Gastrocnemius medialis (tissue), 4 donors: ENCODE measurements around the gene SYT5. TPM values are rescaled to one million over a fixed set of nuclear protein-coding genes. Genes with fewer than 3 reads are reported as not detected.

Source experiments
- ATAC-seq, 2 donors: fragments of 150-250 bp; one replicate each; pipeline ENCODE4 v1.9.1; 2016
- DNase-seq, 2 donors: peaks; one replicate each; pipeline ENCODE4 v3.0.0-alpha.2; 2019
- H3K27ac ChIP-seq, 4 donors: fragments of 200-600 bp; sonication (generic); 1 replicate in 1 of 4; 2 replicates in 3 of 4; pipeline ENCODE4 v1.5.1; 2016 to 2018; ENCODE audit warnings: mild to moderate bottlenecking in 2 of 4, moderate library complexity in 1 of 4
- H3K27me3 ChIP-seq, 3 donors: fragments of 200-600 bp; sonication (generic) in 2 of 3; 1 replicate in 1 of 3; 2 replicates in 2 of 3; pipeline versions ENCODE4 v1.5.1 to v1.6.0; 2016 to 2019; ENCODE audit warnings: mild to moderate bottlenecking in 1 of 3, moderate library complexity in 1 of 3
- H3K36me3 ChIP-seq, 2 donors: fragments of 200-600 bp; sonication (generic) in 1 of 2; one replicate each; pipeline ENCODE4 v1.5.1; 2017 to 2018
- H3K4me1 ChIP-seq, 2 donors: fragments of 200-600 bp; sonication (generic) in 1 of 2; one replicate each; pipeline ENCODE4 v1.5.1; 2016 to 2017; ENCODE audit warnings: mild to moderate bottlenecking in 2 of 2
- H3K4me3 ChIP-seq, 4 donors: fragments of 200-600 bp; sonication (generic) in 3 of 4; 1 replicate in 1 of 4; 2 replicates in 3 of 4; pipeline ENCODE4 v1.5.1; 2016 to 2019; ENCODE audit warnings: mild to moderate bottlenecking in 2 of 4
- H3K9me3 ChIP-seq, 3 donors: fragments of 200-600 bp; sonication (generic) in 2 of 3; 1 replicate in 1 of 3; 2 replicates in 2 of 3; pipeline ENCODE4 v1.5.1; 2016 to 2019
- POLR2A ChIP-seq, 2 donors: fragments of 450-650 bp; IDR thresholded peaks; one replicate each; pipeline ENCODE4 v1.6.1; 2017; ENCODE audit warnings: antibody characterized with exemption in 2 of 2, mild to moderate bottlenecking in 2 of 2, moderate library complexity in 2 of 2
- in situ Hi-C, 4 donors: fragments of 200-750 bp; cut with MboI; loops; one replicate each; pipeline versions ENCODE4 v1.15.0 to v1.8.0; 2017; ENCODE audit warnings: low sequenced_read_pairs in 4 of 4
- intact Hi-C: fragments of 100-400 bp; cut with DNase I; formaldehyde crosslinking; loops from one replicate; pipeline ENCODE4 v1.15.1; 2023; ENCODE audit warnings: low total_unique reads
- total RNA-seq, 4 donors: library from RNA; depleted of rRNA; stranded (reverse); fragments of >200 nt; gene quantifications; one replicate each; pipeline versions ENCODE4 v1.1.0 to v1.2.3, GENCODE V29; 2016
- TF ChIP-seq, protein P1 (sequence below), 5 experiments: fragments of 450-650 bp in 3 of 5; fragments of 200-600 bp in 2 of 5; sonication (generic) in 2 of 5; IDR thresholded peaks in 4 of 5; conservative IDR thresholded peaks in 1 of 5; 1 replicate in 4 of 5; 2 replicates in 1 of 5; pipeline ENCODE4 v1.5.1; 2016 to 2019; ENCODE audit warnings: antibody characterized with exemption in 5 of 5, mild to moderate bottlenecking in 3 of 5, moderate library complexity in 3 of 5

The SYT5 gene
- total RNA-seq, 4 donors from 2014 or later: not detected

DNA sequence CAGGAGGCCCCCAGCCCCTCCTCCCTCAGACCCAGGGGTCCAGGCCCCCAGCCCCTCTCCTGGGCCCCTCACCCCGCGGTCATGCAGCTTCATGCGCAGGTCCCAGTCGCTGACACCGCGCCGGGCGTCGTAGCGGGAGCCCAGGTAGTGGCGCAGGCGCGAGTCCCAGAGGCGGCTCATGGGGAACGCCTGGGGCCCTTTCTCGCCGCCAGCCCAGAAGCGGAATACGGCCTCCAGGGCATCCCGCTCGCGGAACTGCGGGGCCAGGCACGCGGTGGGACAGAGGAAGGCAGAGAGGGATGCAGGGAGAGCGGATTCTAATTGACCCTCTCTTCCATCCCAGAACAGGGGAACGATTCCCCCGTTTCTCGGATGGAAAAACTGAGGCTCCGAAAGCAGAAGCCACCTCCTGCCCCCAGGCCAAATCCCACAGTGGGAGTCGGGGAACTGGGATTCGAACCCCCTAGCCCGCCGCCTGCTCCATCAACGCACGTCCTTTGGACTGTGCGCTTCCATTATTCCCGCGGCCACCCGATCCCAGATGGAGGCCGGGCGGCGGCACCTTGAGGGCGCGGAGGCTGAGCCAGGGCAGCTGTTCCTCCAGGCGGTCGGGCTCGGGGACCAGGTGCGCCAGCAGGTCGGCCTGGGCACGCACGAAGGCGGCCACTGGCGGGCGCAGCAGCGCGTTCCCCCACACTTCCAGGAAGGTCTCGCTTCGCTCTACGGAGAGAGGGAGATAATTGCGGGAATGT lies 18.3 kb downstream of the SYT5 start:
- H3K27me3 ChIP-seq: peaks cover 22 to 28% (median 23%) of the 10 kb centered on the region in 3 donors
- H3K4me1 ChIP-seq: peaks cover under 1 to 21% of the 10 kb centered on the region in 2 donors
- H3K4me3 ChIP-seq: no peak overlapping the region
- H3K9me3 ChIP-seq: no peaks in the 10 kb centered on the region
- no peak overlapping the region for H3K27ac ChIP-seq
- TF ChIP-seq, protein P1, sequence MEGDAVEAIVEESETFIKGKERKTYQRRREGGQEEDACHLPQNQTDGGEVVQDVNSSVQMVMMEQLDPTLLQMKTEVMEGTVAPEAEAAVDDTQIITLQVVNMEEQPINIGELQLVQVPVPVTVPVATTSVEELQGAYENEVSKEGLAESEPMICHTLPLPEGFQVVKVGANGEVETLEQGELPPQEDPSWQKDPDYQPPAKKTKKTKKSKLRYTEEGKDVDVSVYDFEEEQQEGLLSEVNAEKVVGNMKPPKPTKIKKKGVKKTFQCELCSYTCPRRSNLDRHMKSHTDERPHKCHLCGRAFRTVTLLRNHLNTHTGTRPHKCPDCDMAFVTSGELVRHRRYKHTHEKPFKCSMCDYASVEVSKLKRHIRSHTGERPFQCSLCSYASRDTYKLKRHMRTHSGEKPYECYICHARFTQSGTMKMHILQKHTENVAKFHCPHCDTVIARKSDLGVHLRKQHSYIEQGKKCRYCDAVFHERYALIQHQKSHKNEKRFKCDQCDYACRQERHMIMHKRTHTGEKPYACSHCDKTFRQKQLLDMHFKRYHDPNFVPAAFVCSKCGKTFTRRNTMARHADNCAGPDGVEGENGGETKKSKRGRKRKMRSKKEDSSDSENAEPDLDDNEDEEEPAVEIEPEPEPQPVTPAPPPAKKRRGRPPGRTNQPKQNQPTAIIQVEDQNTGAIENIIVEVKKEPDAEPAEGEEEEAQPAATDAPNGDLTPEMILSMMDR (IDR thresholded peaks at IDR 0.05 in 4 of 5, conservative IDR thresholded peaks at IDR 0.05 in 1 of 5): no peak
- no peak for TF ChIP-seq POLR2A (IDR thresholded peaks at IDR 0.05)
- in situ Hi-C loops: loop anchor here in 1 of 4 donors (10.0 kb wide), 1 partner anchor 77 kb away; no protein-coding TSS in a partner anchor
- DNase-seq (no peak), ATAC-seq (no peak)
- H3K36me3 ChIP-seq: no peaks in the 10 kb centered on the region
- intact Hi-C loops: no loop called here

DNA sequence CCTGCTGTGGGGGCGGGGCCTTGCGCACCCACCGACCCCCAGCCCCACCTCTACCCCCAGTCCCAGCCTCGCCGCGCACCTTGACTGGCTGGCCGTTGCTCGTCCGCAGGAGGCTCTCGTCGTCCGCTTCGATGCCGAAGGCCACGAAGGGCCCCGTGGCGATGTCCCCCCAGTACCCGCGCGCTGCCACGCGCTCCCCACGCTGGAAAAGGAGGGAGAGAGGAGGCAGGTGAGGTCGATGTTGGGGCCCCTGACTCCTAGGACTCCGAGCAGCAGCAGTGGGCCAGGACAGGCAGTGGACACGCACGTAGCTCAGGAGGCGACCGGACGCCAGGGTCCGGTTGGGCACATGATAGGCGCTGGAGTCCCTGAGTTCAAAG lies 19.1 kb downstream of the SYT5 start:
- Histone ChIP-seq H3K27me3 (peaks cover 27 to 29% (median 27%) of the 10 kb centered on the region in 3 donors), H3K4me3 (no peak overlapping the region), H3K9me3 (no peaks in the 10 kb centered on the region), H3K36me3 (no peaks in the 10 kb centered on the region), H3K27ac (no peak overlapping the region), H3K4me1 (peaks cover 0 to 18% of the 10 kb centered on the region in 2 donors)
- intact Hi-C loops (loop anchor here (1.0 kb wide), 2 partner anchors 20 to 73 kb away; no protein-coding TSS in a partner anchor), in situ Hi-C loops (loop anchor here in 1 of 4 donors (10.0 kb wide), 1 partner anchor 76 kb away; no protein-coding TSS in a partner anchor)
- TF ChIP-seq POLR2A (IDR thresholded peaks at IDR 0.05): no peak
- TF ChIP-seq, protein P1 (IDR thresholded peaks at IDR 0.05 in 4 of 5, conservative IDR thresholded peaks at IDR 0.05 in 1 of 5): no peak
- DNase-seq (peak in 1 of 2 donors; percentile 8), ATAC-seq (no peak)

DNA sequence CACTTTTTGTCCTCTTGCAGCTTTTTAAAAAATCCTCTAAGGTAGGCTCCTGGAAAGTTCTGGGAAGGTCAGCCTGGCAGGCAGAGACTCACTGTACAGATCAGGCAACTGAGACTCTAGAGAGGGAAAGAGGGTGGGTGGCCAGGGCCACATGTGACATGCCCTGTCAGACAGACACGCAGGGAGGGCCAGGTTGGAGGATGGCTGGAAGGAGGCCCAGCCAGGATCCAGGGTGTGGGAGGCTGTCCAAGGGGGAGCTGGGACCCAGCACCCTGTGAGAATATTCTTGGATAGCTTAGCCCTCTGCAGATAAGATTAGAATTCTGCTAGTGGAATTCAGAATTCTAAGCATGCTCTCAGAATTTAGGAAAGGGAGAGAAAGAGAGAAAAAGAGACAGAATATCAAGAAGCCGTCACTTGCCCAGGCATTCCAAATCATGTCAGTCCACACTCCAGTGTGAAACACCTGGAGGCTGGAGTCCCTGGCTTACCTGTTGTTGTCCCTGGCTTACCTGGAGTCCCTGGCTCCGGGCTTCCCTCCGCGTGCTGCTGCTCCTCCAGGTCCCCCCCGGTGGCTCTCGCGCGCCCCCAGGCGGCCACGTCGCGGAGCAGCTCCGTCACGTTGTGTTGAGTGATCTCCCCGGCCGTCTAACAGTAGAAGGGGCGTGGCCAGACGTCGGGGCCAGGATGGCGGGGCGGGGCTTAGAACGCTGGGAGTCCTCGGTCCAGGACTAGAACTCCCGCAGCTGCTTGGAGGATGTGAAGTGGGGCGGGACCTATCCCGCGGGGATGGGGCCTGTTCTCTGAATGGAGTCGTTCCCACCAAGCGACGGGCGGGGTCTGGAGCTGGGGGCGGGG lies 19.7 kb downstream of the SYT5 start:
- Histone ChIP-seq H3K4me3 (no peak overlapping the region), H3K36me3 (no peaks in the 10 kb centered on the region), H3K9me3 (no peaks in the 10 kb centered on the region), H3K27me3 (peaks cover 27 to 29% (median 29%) of the 10 kb centered on the region in 3 donors), H3K4me1 (peaks cover 0 to 18% of the 10 kb centered on the region in 2 donors), H3K27ac (peak overlapping the region in 1 of 4 donors; percentile 73)
- TF ChIP-seq, protein P1 (IDR thresholded peaks at IDR 0.05 in 4 of 5, conservative IDR thresholded peaks at IDR 0.05 in 1 of 5): peak; percentile 70 to 91 (median 89)
- TF ChIP-seq POLR2A (IDR thresholded peaks at IDR 0.05): no peak
- DNase-seq: peak; percentile 57 to 89
- ATAC-seq: peak; percentile 77 to 79
- intact Hi-C loops: loop anchor here (1.0 kb wide), 2 partner anchors 19 to 72 kb away; no protein-coding TSS in a partner anchor
- in situ Hi-C loops: loop anchor here in 1 of 4 donors (10.0 kb wide), 1 partner anchor 76 kb away; no protein-coding TSS in a partner anchor

DNA sequence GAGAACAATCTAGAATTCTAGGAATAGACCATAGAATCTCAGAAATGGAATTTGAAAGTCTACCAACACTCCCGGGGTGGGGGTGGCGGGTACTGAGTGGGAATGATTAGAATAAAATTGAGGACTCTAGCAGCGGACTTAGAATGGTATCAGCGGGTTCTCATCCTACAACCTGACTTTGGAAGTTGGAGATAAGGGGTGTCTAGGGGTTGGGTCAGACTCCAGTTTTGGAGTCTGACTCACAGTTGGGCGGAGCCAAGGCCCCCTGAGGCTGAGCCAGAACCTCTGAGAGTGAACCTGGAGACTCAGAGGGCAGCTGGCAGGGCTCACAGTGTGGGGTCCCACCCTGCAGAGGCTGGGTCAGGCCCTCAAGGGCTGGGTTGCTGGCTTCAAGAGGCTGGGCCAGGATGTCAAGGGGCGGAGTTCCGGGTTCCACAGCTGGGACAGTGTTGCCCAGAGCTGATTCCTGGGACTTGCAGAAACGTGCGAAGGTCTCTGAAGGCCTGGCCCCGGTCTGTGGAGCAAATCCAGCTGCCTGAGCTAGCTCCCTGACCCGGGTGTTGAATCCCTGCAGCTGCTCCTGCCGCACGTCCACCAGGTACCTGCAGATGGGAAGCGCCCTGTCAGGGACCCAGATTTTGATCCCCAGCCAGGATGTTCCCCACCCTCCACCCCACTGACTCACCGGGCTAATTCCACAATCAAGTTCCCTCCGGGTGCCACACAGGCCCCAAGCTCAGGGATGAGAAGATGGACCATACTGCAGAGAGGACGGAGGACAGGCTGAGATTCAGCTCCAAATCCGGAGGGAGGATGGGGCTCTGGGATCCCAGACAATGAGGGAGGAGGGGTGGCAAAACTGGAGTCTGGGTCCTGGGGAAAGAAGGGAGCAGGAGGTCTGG lies 21.0 kb downstream of the SYT5 start:
- no peaks in the 10 kb centered on the region for H3K36me3 ChIP-seq
- H3K9me3 ChIP-seq: no peaks in the 10 kb centered on the region
- in situ Hi-C loops: no loop called here
- peaks cover 27 to 29% (median 29%) of the 10 kb centered on the region in 3 donors for H3K27me3 ChIP-seq
- intact Hi-C loops: no loop called here
- ATAC-seq (peak; percentile 44 to 77), DNase-seq (peak in 1 of 2 donors; percentile 67)
- H3K27ac ChIP-seq: peak overlapping the region; percentile 32 to 73 (median 45)
- TF ChIP-seq POLR2A (IDR thresholded peaks at IDR 0.05): no peak
- no peak overlapping the region for H3K4me3 ChIP-seq
- H3K4me1 ChIP-seq: peaks cover 0 to 18% of the 10 kb centered on the region in 2 donors
